AG04449 (cell line): ENCODE data around the gene USP31.

ENCODE experiments used
- CTCF ChIA-PET: fragments of 350-600 bp; formaldehyde crosslinking; extraction: SDS; loops from one replicate; lab custom pipeline; 2021; ENCODE audit warnings: antibody characterized with exemption; lab: Yijun Ruan, JAX
- POLR2A ChIA-PET: fragments of 400-600, 350-600 bp; formaldehyde crosslinking; extraction: SDS; loops from one replicate; lab custom pipeline; 2020; ENCODE audit warnings: antibody characterized with exemption, inconsistent platforms; lab: Yijun Ruan, JAX
- DNase-seq: peaks from one replicate; pipeline ENCODE4 v3.0.0-alpha.2; 2010; ENCODE audit warnings: low read depth, low spot score
- H3K4me3 ChIP-seq: 2 replicates; pipeline ENCODE4 v1.5.1; 2011; ENCODE audit warnings: low read depth, mild to moderate bottlenecking, control low read depth, low read length
- CTCF ChIP-seq: IDR thresholded peaks from one replicate; pipeline ENCODE4 v1.5.1; 2011; ENCODE audit warnings: mild to moderate bottlenecking, moderate library complexity, low read length, control low read depth, inconsistent platforms; ENCODE audit not compliant: insufficient read depth; ENCODE audit errors: missing control alignments

USP31 gene

GRCh38 chr16:23181506-23181905 lies 32.3 kb upstream of the USP31 start:
- H3K4me3 ChIP-seq, result no peak overlapping the region
- POLR2A ChIA-PET, result no interaction called here
- CTCF ChIA-PET, result interaction anchor here (0.7 to 11.9 kb wide), 9 partner anchors 10 to 260 kb away, joined by 3 to 245 read pairs (median 4); no protein-coding TSS in a partner anchor
- DNase-seq, result no peak
- no peak for TF ChIP-seq CTCF

- H3K4me3 ChIP-seq, result no peak overlapping the region
- ChIA-PET POLR2A (no interaction called here), CTCF (interaction anchor here (1.0 to 9.8 kb wide), 2 partner anchors 11 to 258 kb away, joined by 3 to 65 read pairs; no protein-coding TSS in a partner anchor)
- no peak for DNase-seq
- TF ChIP-seq CTCF, result no peak
These were observed 26.4 kb upstream of the USP31 start for GRCh38 chr16:23175651-23176050.

GRCh38 chr16:23174622-23175021 lies 25.4 kb upstream of the USP31 start:
- TF ChIP-seq CTCF, result no peak
- no peak overlapping the region for H3K4me3 ChIP-seq
- ChIA-PET POLR2A (no interaction called here), CTCF (interaction anchor here (9.8 kb wide), 1 partner anchor 259 kb away, joined by 65 read pairs; no protein-coding TSS in a partner anchor)
- DNase-seq, result no peak

- ChIA-PET POLR2A (no interaction called here), CTCF (interaction anchor here (9.8 kb wide), 1 partner anchor 261 kb away, joined by 65 read pairs; no protein-coding TSS in a partner anchor)
- TF ChIP-seq CTCF, result no peak
- H3K4me3 ChIP-seq, result no peak overlapping the region
- DNase-seq, result no peak
These were observed 23.7 kb upstream of the USP31 start for GRCh38 chr16:23172994-23173393.

- TF ChIP-seq CTCF, result no peak
- POLR2A ChIA-PET, result no interaction called here
- H3K4me3 ChIP-seq, result no peak overlapping the region
- no peak for DNase-seq
- CTCF ChIA-PET, result interaction anchor here (9.8 kb wide), 1 partner anchor 261 kb away, joined by 65 read pairs; no protein-coding TSS in a partner anchor
These were observed 23.3 kb upstream of the USP31 start for GRCh38 chr16:23172583-23172982.

- H3K4me3 ChIP-seq, result no peak overlapping the region
- no peak for DNase-seq
- ChIA-PET CTCF (interaction anchor here (2.2 kb wide), 1 partner anchor 270 kb away, joined by 9 read pairs; no protein-coding TSS in a partner anchor), POLR2A (no interaction called here)
- no peak for TF ChIP-seq CTCF
These were observed 15.5 kb upstream of the USP31 start for GRCh38 chr16:23164736-23165135.
